Measurements from ENCODE around the gene SLC6A16.
A peak's percentile ranks its signal among the peaks of the same experiment; 100 is the strongest.

The SLC6A16 gene

GRCh38 chr19:49339301-49340068 lies 14.5 kb upstream of the SLC6A16 start:
- Histone ChIP-seq H3K27ac (ENCODE audit: low read length, poor library complexity, severe bottlenecking) (no peak overlapping the region), H2AK5ac (ENCODE audit: low read length, severe bottlenecking) (no peak overlapping the region), H3K4me3 (ENCODE audit: insufficient read depth in 1 of 2, low read depth in 1 of 2, low read length in 2 of 2) (peak overlapping the region in 1 of 2 experiments; percentile 65), H3K9me3 (ENCODE audit: control insufficient read depth, low read length) (no peaks in the 10 kb centered on the region), H3K79me1 (replicated peaks; ENCODE audit: low read length, poor library complexity, severe bottlenecking) (peaks cover 34% of the 10 kb centered on the region), H2BK15ac (ENCODE audit: low read depth, poor library complexity, severe bottlenecking) (no peak overlapping the region), H3K4ac (ENCODE audit: low read depth in 1 of 2, low read length in 2 of 2) (peak overlapping the region in 1 of 2 experiments; percentile 21), H3K18ac (ENCODE audit: low read depth in 1 of 2, low read length in 2 of 2) (peak overlapping the region in 1 of 2 experiments; percentile 34), H2BK12ac (ENCODE audit: low read length in 2 of 2) (no peak overlapping the region), H3K9ac (ENCODE audit: low read length) (no peak overlapping the region), H3K23ac (ENCODE audit: low read length in 2 of 2) (no peak overlapping the region), H3K14ac (ENCODE audit: low read length in 2 of 2) (no peak overlapping the region), H3K27me3 (ENCODE audit: control insufficient read depth in 1 of 2, insufficient read depth in 1 of 2, low read length in 2 of 2) (peaks cover 0 to 13% of the 10 kb centered on the region in 2 experiments), H3K36me3 (ENCODE audit: control insufficient read depth in 1 of 2, insufficient read depth in 2 of 2, low read depth in 1 of 2, low read length in 2 of 2) (peaks cover 19 to 87% of the 10 kb centered on the region in 2 experiments), H4K8ac (ENCODE audit: low read length) (peak overlapping the region; percentile 8), H2BK120ac (ENCODE audit: low read depth, low read length) (no peak overlapping the region), H3K4me1 (ENCODE audit: control insufficient read depth, insufficient read depth, low read depth, low read length) (peaks cover 1% of the 10 kb centered on the region), H2AFZ (ENCODE audit: low read depth, low read length) (no peak overlapping the region), H4K91ac (ENCODE audit: low read length) (peak overlapping the region; percentile 47), H2BK5ac (ENCODE audit: low read depth, low read length, poor library complexity, severe bottlenecking) (no peak overlapping the region), H3K4me2 (ENCODE audit: low read length, poor library complexity, severe bottlenecking) (no peak overlapping the region)
- peak; percentile 70 for DNase-seq
- 29% methylated on average over 43 of the region's 47 CpGs for WGBS

GRCh38 chr19:49338691-49339300 lies 13.8 kb upstream of the SLC6A16 start:
- no peak overlapping the region for H3K27ac ChIP-seq (ENCODE audit: low read length, poor library complexity, severe bottlenecking)
- H2BK5ac ChIP-seq (ENCODE audit: low read depth, low read length, poor library complexity, severe bottlenecking): no peak overlapping the region
- no peak overlapping the region for H3K23ac ChIP-seq (ENCODE audit: low read length in 2 of 2)
- H3K14ac ChIP-seq (ENCODE audit: low read length in 2 of 2): no peak overlapping the region
- no peak overlapping the region for H2AK5ac ChIP-seq (ENCODE audit: low read length, severe bottlenecking)
- 28% methylated on average over 26 of the region's 30 CpGs for WGBS
- peak overlapping the region in 1 of 2 experiments; percentile 65 for H3K4me3 ChIP-seq (ENCODE audit: insufficient read depth in 1 of 2, low read depth in 1 of 2, low read length in 2 of 2)
- no peak overlapping the region for H3K9ac ChIP-seq (ENCODE audit: low read length)
- peaks cover 3% of the 10 kb centered on the region for H3K4me1 ChIP-seq (ENCODE audit: control insufficient read depth, insufficient read depth, low read depth, low read length)
- no peak overlapping the region for H2AFZ ChIP-seq (ENCODE audit: low read depth, low read length)
- H3K9me3 ChIP-seq (ENCODE audit: control insufficient read depth, low read length): no peaks in the 10 kb centered on the region
- no peak overlapping the region for H2BK12ac ChIP-seq (ENCODE audit: low read length in 2 of 2)
- H2BK15ac ChIP-seq (ENCODE audit: low read depth, poor library complexity, severe bottlenecking): no peak overlapping the region
- DNase-seq: peak; percentile 29
- peaks cover 19 to 86% of the 10 kb centered on the region in 2 experiments for H3K36me3 ChIP-seq (ENCODE audit: control insufficient read depth in 1 of 2, insufficient read depth in 2 of 2, low read depth in 1 of 2, low read length in 2 of 2)
- H3K79me1 ChIP-seq (replicated peaks; ENCODE audit: low read length, poor library complexity, severe bottlenecking): peaks cover 33% of the 10 kb centered on the region
- peaks cover 0 to 13% of the 10 kb centered on the region in 2 experiments for H3K27me3 ChIP-seq (ENCODE audit: control insufficient read depth in 1 of 2, insufficient read depth in 1 of 2, low read length in 2 of 2)
- no peak overlapping the region for H3K4me2 ChIP-seq (ENCODE audit: low read length, poor library complexity, severe bottlenecking)
- H3K18ac ChIP-seq (ENCODE audit: low read depth in 1 of 2, low read length in 2 of 2): peak overlapping the region in 1 of 2 experiments; percentile 34
- H3K4ac ChIP-seq (ENCODE audit: low read depth in 1 of 2, low read length in 2 of 2): no peak overlapping the region
- no peak overlapping the region for H2BK120ac ChIP-seq (ENCODE audit: low read depth, low read length)
- no peak overlapping the region for H4K91ac ChIP-seq (ENCODE audit: low read length)
- no peak overlapping the region for H4K8ac ChIP-seq (ENCODE audit: low read length)

GRCh38 chr19:49338023-49338677 lies 13.2 kb upstream of the SLC6A16 start:
- H3K27ac ChIP-seq (ENCODE audit: low read length, poor library complexity, severe bottlenecking): no peak overlapping the region
- peak overlapping the region; percentile 55 for H4K8ac ChIP-seq (ENCODE audit: low read length)
- no peak overlapping the region for H3K14ac ChIP-seq (ENCODE audit: low read length in 2 of 2)
- H2BK120ac ChIP-seq (ENCODE audit: low read depth, low read length): no peak overlapping the region
- H2AFZ ChIP-seq (ENCODE audit: low read depth, low read length): no peak overlapping the region
- H3K79me1 ChIP-seq (replicated peaks; ENCODE audit: low read length, poor library complexity, severe bottlenecking): peaks cover 32% of the 10 kb centered on the region
- no peak overlapping the region for H3K18ac ChIP-seq (ENCODE audit: low read depth in 1 of 2, low read length in 2 of 2)
- no peak overlapping the region for H2BK15ac ChIP-seq (ENCODE audit: low read depth, poor library complexity, severe bottlenecking)
- DNase-seq: no peak
- no peak overlapping the region for H2AK5ac ChIP-seq (ENCODE audit: low read length, severe bottlenecking)
- H3K23ac ChIP-seq (ENCODE audit: low read length in 2 of 2): no peak overlapping the region
- H4K91ac ChIP-seq (ENCODE audit: low read length): no peak overlapping the region
- H3K4me2 ChIP-seq (ENCODE audit: low read length, poor library complexity, severe bottlenecking): no peak overlapping the region
- H2BK5ac ChIP-seq (ENCODE audit: low read depth, low read length, poor library complexity, severe bottlenecking): no peak overlapping the region
- peaks cover 18 to 80% of the 10 kb centered on the region in 2 experiments for H3K36me3 ChIP-seq (ENCODE audit: control insufficient read depth in 1 of 2, insufficient read depth in 2 of 2, low read depth in 1 of 2, low read length in 2 of 2)
- peaks cover 0 to 13% of the 10 kb centered on the region in 2 experiments for H3K27me3 ChIP-seq (ENCODE audit: control insufficient read depth in 1 of 2, insufficient read depth in 1 of 2, low read length in 2 of 2)
- H3K4ac ChIP-seq (ENCODE audit: low read depth in 1 of 2, low read length in 2 of 2): no peak overlapping the region
- peaks cover 9% of the 10 kb centered on the region for H3K4me1 ChIP-seq (ENCODE audit: control insufficient read depth, insufficient read depth, low read depth, low read length)
- no peak overlapping the region for H3K9ac ChIP-seq (ENCODE audit: low read length)
- WGBS: 37% methylated on average over 34 of the region's 34 CpGs
- H2BK12ac ChIP-seq (ENCODE audit: low read length in 2 of 2): no peak overlapping the region
- no peaks in the 10 kb centered on the region for H3K9me3 ChIP-seq (ENCODE audit: control insufficient read depth, low read length)
- H3K4me3 ChIP-seq (ENCODE audit: insufficient read depth in 1 of 2, low read depth in 1 of 2, low read length in 2 of 2): no peak overlapping the region
